Rectal smooth muscle tissue (tissue), 1 donor: Measurements from ENCODE around the gene MTERF4.

Experiments used
- H3K27ac ChIP-seq: one replicate; pipeline ENCODE4 v1.7.0; 2013; ENCODE audit warnings: low read depth, low read length, inconsistent platforms
- H3K27me3 ChIP-seq: one replicate; pipeline ENCODE4 v1.7.0; 2013; ENCODE audit warnings: low read length; ENCODE audit not compliant: control insufficient read depth, insufficient read depth
- H3K36me3 ChIP-seq: one replicate; pipeline ENCODE4 v1.7.0; 2013; ENCODE audit warnings: low read length; ENCODE audit not compliant: control insufficient read depth, insufficient read depth
- H3K4me1 ChIP-seq: one replicate; pipeline ENCODE4 v1.7.0; 2013; ENCODE audit warnings: low read length; ENCODE audit not compliant: control insufficient read depth, insufficient read depth
- H3K4me3 ChIP-seq: one replicate; pipeline ENCODE4 v1.7.0; 2013; ENCODE audit warnings: low read length
- H3K9ac ChIP-seq: one replicate; pipeline ENCODE4 v1.7.0; 2013; ENCODE audit warnings: low read length

The MTERF4 gene

GRCh38 chr2:241140445-241140840 lies 38.4 kb upstream of the MTERF4 start:
- H3K36me3 ChIP-seq, result no peaks in the 10 kb centered on the region
- no peak overlapping the region for H3K9ac ChIP-seq
- no peaks in the 10 kb centered on the region for H3K4me1 ChIP-seq

GRCh38 chr2:241139531-241140444 lies 37.7 kb upstream of the MTERF4 start:
- H3K9ac ChIP-seq, result no peak overlapping the region
- no peaks in the 10 kb centered on the region for H3K36me3 ChIP-seq
- no peak overlapping the region for H3K27ac ChIP-seq
- no peak overlapping the region for H3K4me3 ChIP-seq
- no peaks in the 10 kb centered on the region for H3K27me3 ChIP-seq
- no peaks in the 10 kb centered on the region for H3K4me1 ChIP-seq

More at GRCh38 chr2:241140445-241140840, 38.4 kb upstream of the MTERF4 start:
- Histone ChIP-seq H3K4me3 (no peak overlapping the region), H3K27ac (no peak overlapping the region), H3K27me3 (no peaks in the 10 kb centered on the region)

GRCh38 chr2:241138471-241138870 lies 36.4 kb upstream of the MTERF4 start:
- Histone ChIP-seq H3K9ac (no peak overlapping the region), H3K4me3 (no peak overlapping the region), H3K36me3 (no peaks in the 10 kb centered on the region), H3K27me3 (no peaks in the 10 kb centered on the region), H3K4me1 (no peaks in the 10 kb centered on the region), H3K27ac (no peak overlapping the region)

GRCh38 chr2:241137276-241138190 lies 35.4 kb upstream of the MTERF4 start:
- Histone ChIP-seq H3K4me3 (no peak overlapping the region), H3K36me3 (no peaks in the 10 kb centered on the region), H3K27me3 (no peaks in the 10 kb centered on the region)

GRCh38 chr2:241136661-241137260 lies 34.7 kb upstream of the MTERF4 start:
- no peak overlapping the region for H3K9ac ChIP-seq
- H3K4me3 ChIP-seq, result no peak overlapping the region
- no peak overlapping the region for H3K27ac ChIP-seq
- H3K27me3 ChIP-seq, result no peaks in the 10 kb centered on the region
- H3K4me1 ChIP-seq, result no peaks in the 10 kb centered on the region
- no peaks in the 10 kb centered on the region for H3K36me3 ChIP-seq

More at GRCh38 chr2:241137276-241138190, 35.4 kb upstream of the MTERF4 start:
- no peak overlapping the region for H3K9ac ChIP-seq
- H3K27ac ChIP-seq, result no peak overlapping the region
- H3K4me1 ChIP-seq, result no peaks in the 10 kb centered on the region

GRCh38 chr2:241136191-241136590 lies 34.1 kb upstream of the MTERF4 start:
- Histone ChIP-seq H3K4me3 (no peak overlapping the region), H3K27ac (no peak overlapping the region), H3K9ac (no peak overlapping the region)

GRCh38 chr2:241135737-241136136 lies 33.6 kb upstream of the MTERF4 start:
- Histone ChIP-seq H3K27me3 (no peaks in the 10 kb centered on the region), H3K9ac (no peak overlapping the region), H3K4me3 (no peak overlapping the region), H3K27ac (no peak overlapping the region), H3K4me1 (no peaks in the 10 kb centered on the region), H3K36me3 (no peaks in the 10 kb centered on the region)

More at GRCh38 chr2:241136191-241136590, 34.1 kb upstream of the MTERF4 start:
- Histone ChIP-seq H3K36me3 (no peaks in the 10 kb centered on the region), H3K27me3 (no peaks in the 10 kb centered on the region), H3K4me1 (no peaks in the 10 kb centered on the region)

- Histone ChIP-seq H3K27ac (no peak overlapping the region), H3K27me3 (no peaks in the 10 kb centered on the region), H3K9ac (no peak overlapping the region), H3K4me1 (no peaks in the 10 kb centered on the region), H3K4me3 (no peak overlapping the region), H3K36me3 (no peaks in the 10 kb centered on the region)
Measured at GRCh38 chr2:241134711-241135110, 32.6 kb upstream of the MTERF4 start.

- no peak overlapping the region for H3K27ac ChIP-seq
- no peak overlapping the region for H3K9ac ChIP-seq
- no peaks in the 10 kb centered on the region for H3K36me3 ChIP-seq
- no peak overlapping the region for H3K4me3 ChIP-seq
- H3K4me1 ChIP-seq, result no peaks in the 10 kb centered on the region
- no peaks in the 10 kb centered on the region for H3K27me3 ChIP-seq
Measured at GRCh38 chr2:241133436-241133820, 31.3 kb upstream of the MTERF4 start.

GRCh38 chr2:241132538-241133435 lies 30.7 kb upstream of the MTERF4 start:
- Histone ChIP-seq H3K36me3 (no peaks in the 10 kb centered on the region), H3K9ac (no peak overlapping the region), H3K4me1 (no peaks in the 10 kb centered on the region), H3K27ac (no peak overlapping the region), H3K27me3 (no peaks in the 10 kb centered on the region), H3K4me3 (no peak overlapping the region)

- H3K4me1 ChIP-seq, result no peaks in the 10 kb centered on the region
- H3K36me3 ChIP-seq, result no peaks in the 10 kb centered on the region
- H3K9ac ChIP-seq, result no peak overlapping the region
- H3K27ac ChIP-seq, result no peak overlapping the region
- H3K27me3 ChIP-seq, result no peaks in the 10 kb centered on the region
- H3K4me3 ChIP-seq, result no peak overlapping the region
Measured at GRCh38 chr2:241131531-241131930, 29.4 kb upstream of the MTERF4 start.
